Putamen (tissue), 1 donor: ENCODE measurements around the gene RAB13.

Source experiments
- DNase-seq: peaks from one replicate; pipeline ENCODE4 v3.0.0-alpha.2; 2016; ENCODE audit warnings: low spot score

Gene RAB13

DNA sequence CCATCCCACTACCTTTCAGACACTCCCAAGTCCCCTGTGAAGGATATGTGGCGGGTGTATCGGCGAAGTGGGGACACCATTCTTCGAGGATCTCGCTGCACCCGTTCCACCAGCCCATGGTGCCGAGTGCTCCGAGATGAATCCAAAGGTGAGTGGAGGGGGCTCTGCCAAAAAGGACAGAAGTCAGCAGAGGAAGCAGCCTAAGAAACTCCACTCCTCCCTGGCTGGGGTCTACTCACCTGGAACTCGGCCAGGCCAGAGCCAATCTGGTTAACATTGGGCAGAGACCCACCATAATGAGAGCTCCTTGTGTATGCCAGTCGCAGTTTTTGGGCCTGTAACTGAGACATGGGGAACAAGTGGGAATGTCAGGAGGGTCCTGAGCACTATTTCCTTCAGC lies 31.3 kb downstream of the RAB13 start:
- no peak for DNase-seq

- no peak for DNase-seq
Measured at GRCh38 chr1:153953859-153954365, 32.2 kb downstream of the RAB13 start.

- DNase-seq: no peak
Measured at GRCh38 chr1:153951801-153952200, 34.3 kb downstream of the RAB13 start.

- no peak for DNase-seq
Measured at GRCh38 chr1:153951183-153951582, 35.0 kb downstream of the RAB13 start.

- peak; percentile 85 for DNase-seq
Measured at GRCh38 chr1:153946622-153947241, 39.4 kb downstream of the RAB13 start, which contains the start of gene DENND4B. Gene DENND4B (minus strand): TSS chr1:153946718. CDS start chr1:153944374, 2,344 bp downstream.

GRCh38 chr1:153945795-153946621 lies 40.1 kb downstream of the RAB13 start:
- DNase-seq: no peak

DNA sequence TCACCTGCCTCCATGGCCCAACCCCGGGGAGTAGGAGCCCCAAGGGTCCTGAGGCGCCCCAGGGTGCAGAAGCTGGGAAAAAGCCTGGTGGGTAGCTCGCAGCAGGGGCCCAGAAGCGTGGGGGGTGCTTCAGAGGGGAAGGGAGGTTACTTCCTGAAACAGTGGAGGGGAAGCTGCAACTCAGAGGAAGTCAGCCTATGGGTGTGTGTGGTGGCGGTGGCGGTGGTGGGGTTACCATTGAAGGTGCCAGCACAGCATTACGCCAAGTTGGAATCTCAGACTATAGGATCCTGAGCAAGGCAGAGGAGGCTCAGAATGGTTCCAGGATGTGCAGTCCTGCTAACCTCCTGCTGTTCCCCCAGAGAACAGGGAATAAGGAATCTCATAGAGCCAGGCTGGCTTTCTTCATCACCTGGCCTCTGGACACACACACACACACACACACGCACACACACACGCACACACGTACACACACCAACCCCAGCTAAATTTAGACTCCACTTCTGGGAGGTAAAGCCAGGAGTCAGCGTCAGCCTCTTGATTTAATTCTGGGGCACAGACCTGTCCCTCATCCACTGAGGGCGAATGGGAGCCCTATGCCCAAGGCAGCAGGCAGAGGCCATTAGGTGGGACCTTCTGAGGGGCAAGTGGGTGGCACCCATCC lies 40.9 kb downstream of the RAB13 start:
- no peak for DNase-seq

DNA sequence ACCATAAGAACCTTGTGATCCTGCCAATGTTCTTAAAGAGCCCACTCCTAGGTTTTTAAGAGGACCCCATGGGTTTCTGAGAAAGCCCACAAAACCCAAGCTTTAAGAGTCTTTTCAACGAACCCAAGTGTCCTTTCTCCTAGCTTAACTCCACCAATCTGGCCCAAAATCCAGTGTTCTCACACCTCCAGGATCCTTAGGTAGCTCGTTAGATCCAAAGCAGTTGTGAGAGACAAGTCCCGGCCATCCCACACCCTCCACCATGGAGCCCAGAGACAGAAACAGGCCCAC lies 41.4 kb downstream of the RAB13 start:
- no peak for DNase-seq

DNA sequence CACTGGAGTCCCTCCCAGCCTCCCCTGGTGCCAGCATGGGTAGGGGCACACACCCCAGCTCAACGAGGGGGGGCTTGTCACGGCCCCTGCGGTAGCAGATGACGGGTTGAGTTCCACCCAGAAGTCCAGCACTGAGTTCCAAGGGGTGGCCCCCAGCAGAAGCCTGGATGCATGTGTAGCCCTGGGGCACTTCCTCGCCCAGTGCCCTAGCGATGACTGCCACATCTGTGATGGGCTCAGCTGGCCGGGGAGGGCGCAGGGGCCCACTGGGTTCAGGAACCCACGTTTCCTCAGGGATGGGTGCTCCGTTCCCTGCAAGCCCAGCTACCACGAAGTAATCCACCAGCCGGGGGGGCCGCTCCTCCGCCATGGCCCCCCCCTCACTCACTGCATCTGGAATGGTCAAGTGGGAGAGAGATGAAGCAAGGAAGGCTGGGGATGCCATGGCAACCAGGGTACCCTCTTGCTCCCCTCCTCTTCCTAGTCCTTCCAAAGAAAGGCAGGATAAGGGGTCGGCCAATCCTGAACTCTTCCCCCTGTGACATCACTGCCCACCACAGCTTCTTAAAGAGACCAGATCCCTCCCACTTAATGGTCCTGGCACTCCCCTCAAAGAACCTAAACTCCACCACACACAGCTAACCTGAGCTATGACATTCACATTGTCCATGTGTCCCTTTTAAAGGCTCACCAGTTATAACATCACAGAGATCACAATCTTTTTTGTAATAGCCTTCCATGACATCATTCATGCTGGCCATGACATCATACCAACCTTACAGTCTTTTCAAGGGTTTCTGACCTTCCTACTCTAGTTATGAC lies 41.9 kb downstream of the RAB13 start:
- no peak for DNase-seq

- no peak for DNase-seq
Measured at GRCh38 chr1:153942766-153943549, 43.2 kb downstream of the RAB13 start.

GRCh38 chr1:153941826-153942725 lies 44.1 kb downstream of the RAB13 start:
- DNase-seq: no peak

DNA sequence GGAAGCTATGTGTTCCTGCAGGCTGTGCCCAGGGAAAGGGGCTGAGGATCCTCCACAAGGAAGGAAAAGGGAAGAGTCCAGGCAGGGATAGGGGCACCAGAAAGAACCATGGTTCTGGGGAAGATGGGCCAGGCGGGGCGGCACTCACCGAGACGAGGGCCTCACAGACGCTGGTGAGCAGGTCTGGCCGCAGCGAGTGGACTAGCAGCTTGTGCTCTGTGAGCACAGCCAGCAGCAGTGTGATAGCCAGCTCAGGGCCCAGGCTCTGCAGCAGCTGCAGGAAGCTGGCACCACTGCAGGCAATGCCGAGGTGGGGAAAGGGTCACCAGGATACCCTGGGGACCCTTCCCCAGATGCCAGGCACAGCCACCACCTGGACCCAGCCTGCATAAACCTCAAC lies 45.4 kb downstream of the RAB13 start:
- no peak for DNase-seq

DNA sequence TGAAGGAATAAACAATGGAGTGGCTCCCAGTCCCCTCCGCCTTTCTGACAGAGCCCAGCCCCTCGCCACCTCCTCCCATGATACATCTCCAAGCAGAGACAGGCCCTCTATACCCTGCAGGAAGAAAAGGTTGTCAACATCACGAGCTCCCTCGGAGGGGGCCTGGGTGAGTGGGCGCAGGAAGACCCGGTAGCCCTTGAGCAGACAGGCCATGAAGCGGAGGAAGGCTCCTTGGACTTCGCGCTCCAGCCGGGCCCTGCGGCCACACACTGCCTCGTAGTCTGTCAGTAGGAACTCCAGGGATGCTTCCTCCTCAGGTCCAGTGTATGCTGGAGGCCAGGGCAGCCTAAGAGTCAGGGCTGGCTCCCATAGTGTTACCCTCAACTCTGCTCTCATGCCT lies 46.7 kb downstream of the RAB13 start:
- no peak for DNase-seq

GRCh38 chr1:153938996-153939395 lies 47.1 kb downstream of the RAB13 start:
- DNase-seq: no peak

GRCh38 chr1:153937331-153937730 lies 48.8 kb downstream of the RAB13 start:
- DNase-seq: no peak

DNA sequence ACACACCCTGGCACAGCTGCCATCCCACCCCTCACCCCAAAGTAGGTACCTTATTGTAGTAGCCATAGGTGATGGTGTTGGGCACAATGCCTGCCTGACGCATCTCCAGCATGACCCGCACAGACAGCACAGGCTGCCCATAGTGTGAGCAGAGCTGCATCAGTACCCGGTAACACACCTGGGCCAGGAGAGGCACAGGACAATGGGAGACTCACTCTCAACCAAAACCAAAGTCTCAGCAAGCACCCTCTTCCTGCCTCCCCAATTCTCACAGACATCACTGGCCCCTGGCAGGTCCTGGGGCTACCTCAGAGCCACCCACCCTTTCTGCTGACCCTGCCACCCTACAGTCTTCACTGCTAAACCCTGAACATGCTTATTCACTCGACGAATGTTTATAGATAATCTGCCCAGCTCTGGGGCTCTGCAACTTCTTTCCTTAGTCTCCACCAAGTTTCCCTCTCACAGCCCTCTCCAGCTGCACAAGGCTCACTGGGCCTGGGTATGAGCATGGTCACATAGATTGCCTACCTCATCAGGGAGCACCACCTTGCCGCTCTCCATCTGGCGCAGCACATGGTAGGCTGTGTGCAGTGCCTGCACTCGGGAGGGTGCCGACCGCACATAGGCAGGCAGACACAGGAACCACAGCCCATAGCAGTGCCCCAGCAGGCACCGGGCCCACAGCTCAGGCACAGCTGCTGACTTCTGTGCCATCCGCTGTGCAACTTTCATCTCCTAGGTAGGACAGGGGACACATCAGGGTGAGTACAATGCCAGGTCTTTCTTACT lies 49.9 kb downstream of the RAB13 start:
- no peak for DNase-seq

DNA sequence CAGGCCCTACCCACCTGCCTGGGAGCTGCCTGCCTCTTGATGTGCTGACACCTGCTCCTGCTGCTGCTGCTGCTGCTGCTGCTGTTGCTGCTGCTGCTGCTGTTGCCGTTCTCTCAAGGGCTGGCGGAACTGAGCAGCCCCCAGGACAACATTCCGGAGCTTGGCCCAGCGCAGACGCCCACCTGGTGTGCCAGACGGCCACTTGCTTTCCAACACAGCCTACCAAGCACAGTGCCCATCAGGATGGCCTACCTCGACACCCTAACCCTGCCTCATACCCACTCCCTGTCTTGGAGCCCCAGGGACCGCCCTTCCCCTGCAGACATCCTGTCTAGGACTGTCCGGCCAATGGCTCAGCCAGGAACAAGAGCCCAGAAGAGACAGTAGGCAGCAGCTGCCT lies 51.4 kb downstream of the RAB13 start:
- DNase-seq: no peak

GRCh38 chr1:153933955-153934354 lies 52.2 kb downstream of the RAB13 start:
- no peak for DNase-seq

GRCh38 chr1:153933430-153933829 lies 52.7 kb downstream of the RAB13 start:
- no peak for DNase-seq
